ENCODE measurements around the gene MORN1. TPM values are rescaled to one million over a fixed set of nuclear protein-coding genes. Genes with fewer than 3 reads are reported as not detected.

Gene MORN1
- total and polyA plus RNA-seq, 8 donors: 2.6 to 18.1 (median 5.7) TPM

GRCh38 chr1:2337501-2337900, 53.9 kb downstream of the MORN1 start:
- Histone ChIP-seq H3K27ac (no peak overlapping the region), H3K36me3 (no peaks in the 10 kb centered on the region), H3K4me3 (no peak overlapping the region), H3K4me1 (peaks cover 0 to 11% (median 5%) of the 10 kb centered on the region in 4 donors), H3K27me3 (no peaks in the 10 kb centered on the region), H3K9me3 (no peaks in the 10 kb centered on the region)
- DNase-seq: no peak
- no peak for TF ChIP-seq POLR2A (IDR thresholded peaks at IDR 0.05)
- TF ChIP-seq POLR2AphosphoS5 (IDR thresholded peaks at IDR 0.05): no peak
- TF ChIP-seq EP300 (IDR thresholded peaks at IDR 0.05): no peak
- WGBS, 5 donors: 56 to 80% (median 70%) methylated on average over 7 to 10 of the region's 10 CpGs
- intact Hi-C loops (cut with DNase I; ENCODE audit: low total_unique reads): no loop called here

DNA sequence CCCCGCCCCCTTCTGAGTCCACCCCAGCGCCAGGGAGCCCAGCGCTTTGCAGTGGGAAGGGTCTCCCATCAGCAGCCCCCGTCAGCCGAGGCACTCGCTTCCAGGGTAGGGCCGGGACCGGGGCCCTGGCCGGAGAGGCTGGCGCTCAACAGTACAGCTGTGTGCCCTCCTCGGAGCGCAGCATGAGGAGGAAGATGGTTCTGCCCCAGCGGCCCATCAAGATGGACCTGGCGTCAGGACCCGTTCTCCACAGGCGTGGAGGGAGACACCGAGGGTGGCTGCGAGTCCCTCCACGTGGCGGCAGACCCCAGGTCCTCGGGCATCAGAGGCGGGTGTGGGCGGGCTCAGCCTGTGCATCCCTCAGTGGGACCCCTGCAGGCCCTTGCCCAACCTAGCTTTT, 54.3 kb downstream of the MORN1 start:
- no peak overlapping the region for H3K27ac ChIP-seq
- intact Hi-C loops (cut with DNase I; ENCODE audit: low total_unique reads): no loop called here

DNA sequence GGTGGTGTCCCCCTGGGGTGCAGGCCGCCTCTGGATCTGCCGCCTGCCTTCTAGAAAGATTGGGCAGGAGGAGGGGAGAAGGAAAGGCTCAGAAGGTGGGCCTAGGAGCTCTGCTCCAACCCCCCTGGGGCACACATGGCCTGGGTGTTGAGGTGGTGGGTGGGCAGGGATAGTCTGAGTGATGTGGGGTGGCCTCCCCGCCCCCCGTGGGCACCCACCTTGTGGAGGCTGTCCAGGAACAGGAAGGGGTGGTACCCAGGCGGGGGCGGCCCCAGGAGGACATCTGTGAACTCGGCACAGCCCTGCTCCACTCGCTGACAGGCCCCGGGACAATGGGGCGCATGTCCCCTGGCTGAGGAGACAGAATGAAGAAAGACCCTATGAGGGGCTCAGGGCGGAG, 54.9 kb downstream of the MORN1 start:
- intact Hi-C loops (cut with DNase I; ENCODE audit: low total_unique reads): no loop called here
- Histone ChIP-seq H3K27me3 (no peaks in the 10 kb centered on the region), H3K4me1 (peaks cover 0 to 11% (median 6%) of the 10 kb centered on the region in 4 donors), H3K4me3 (no peak overlapping the region), H3K36me3 (no peaks in the 10 kb centered on the region), H3K27ac (no peak overlapping the region), H3K9me3 (no peaks in the 10 kb centered on the region)
- TF ChIP-seq POLR2AphosphoS5 (IDR thresholded peaks at IDR 0.05) (no peak), EP300 (IDR thresholded peaks at IDR 0.05) (no peak), POLR2A (IDR thresholded peaks at IDR 0.05) (no peak)
- TF ChIP-seq, protein P1, sequence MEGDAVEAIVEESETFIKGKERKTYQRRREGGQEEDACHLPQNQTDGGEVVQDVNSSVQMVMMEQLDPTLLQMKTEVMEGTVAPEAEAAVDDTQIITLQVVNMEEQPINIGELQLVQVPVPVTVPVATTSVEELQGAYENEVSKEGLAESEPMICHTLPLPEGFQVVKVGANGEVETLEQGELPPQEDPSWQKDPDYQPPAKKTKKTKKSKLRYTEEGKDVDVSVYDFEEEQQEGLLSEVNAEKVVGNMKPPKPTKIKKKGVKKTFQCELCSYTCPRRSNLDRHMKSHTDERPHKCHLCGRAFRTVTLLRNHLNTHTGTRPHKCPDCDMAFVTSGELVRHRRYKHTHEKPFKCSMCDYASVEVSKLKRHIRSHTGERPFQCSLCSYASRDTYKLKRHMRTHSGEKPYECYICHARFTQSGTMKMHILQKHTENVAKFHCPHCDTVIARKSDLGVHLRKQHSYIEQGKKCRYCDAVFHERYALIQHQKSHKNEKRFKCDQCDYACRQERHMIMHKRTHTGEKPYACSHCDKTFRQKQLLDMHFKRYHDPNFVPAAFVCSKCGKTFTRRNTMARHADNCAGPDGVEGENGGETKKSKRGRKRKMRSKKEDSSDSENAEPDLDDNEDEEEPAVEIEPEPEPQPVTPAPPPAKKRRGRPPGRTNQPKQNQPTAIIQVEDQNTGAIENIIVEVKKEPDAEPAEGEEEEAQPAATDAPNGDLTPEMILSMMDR (IDR thresholded peaks at IDR 0.05): no peak
- no peak for DNase-seq
- 77 to 88% (median 84%) methylated on average over 7 to 11 of the region's 11 CpGs for WGBS, 5 donors

More for the DNA sequence above, 54.3 kb downstream of the MORN1 start:
- Histone ChIP-seq H3K4me3 (no peak overlapping the region), H3K9me3 (no peaks in the 10 kb centered on the region), H3K4me1 (peaks cover 0 to 11% (median 5%) of the 10 kb centered on the region in 4 donors), H3K36me3 (no peaks in the 10 kb centered on the region), H3K27me3 (no peaks in the 10 kb centered on the region)
- DNase-seq: no peak
- TF ChIP-seq POLR2A (IDR thresholded peaks at IDR 0.05) (no peak), POLR2AphosphoS5 (IDR thresholded peaks at IDR 0.05) (no peak), EP300 (IDR thresholded peaks at IDR 0.05) (no peak)
- TF ChIP-seq, protein P1 (IDR thresholded peaks at IDR 0.05): no peak
- 84 to 97% (median 93%) methylated on average over 10 to 23 of the region's 23 CpGs for WGBS, 5 donors

GRCh38 chr1:2335721-2336455, 55.5 kb downstream of the MORN1 start:
- Histone ChIP-seq H3K27me3 (no peaks in the 10 kb centered on the region), H3K36me3 (no peaks in the 10 kb centered on the region), H3K4me3 (no peak overlapping the region), H3K9me3 (no peaks in the 10 kb centered on the region), H3K27ac (no peak overlapping the region), H3K4me1 (peaks cover 0 to 16% (median 9%) of the 10 kb centered on the region in 4 donors)
- TF ChIP-seq POLR2AphosphoS5 (IDR thresholded peaks at IDR 0.05) (no peak), POLR2A (IDR thresholded peaks at IDR 0.05) (no peak), EP300 (IDR thresholded peaks at IDR 0.05) (no peak)
- TF ChIP-seq, protein P1 (IDR thresholded peaks at IDR 0.05): no peak
- intact Hi-C loops (cut with DNase I; ENCODE audit: low total_unique reads): no loop called here
- peak in 1 of 2 donors; percentile 62 for DNase-seq
- WGBS, 5 donors: 87 to 92% (median 91%) methylated on average over 15 to 36 of the region's 36 CpGs
